AG04449 (cell line): ENCODE measurements around the gene PAX6.

ENCODE experiments used
- CTCF ChIA-PET: fragments of 350-600 bp; formaldehyde crosslinking; extraction: SDS; loops from one replicate; lab custom pipeline; 2021; ENCODE audit warnings: antibody characterized with exemption; lab: Yijun Ruan, JAX
- POLR2A ChIA-PET: fragments of 400-600, 350-600 bp; formaldehyde crosslinking; extraction: SDS; loops from one replicate; lab custom pipeline; 2020; ENCODE audit warnings: antibody characterized with exemption, inconsistent platforms; lab: Yijun Ruan, JAX
- DNase-seq: peaks from one replicate; pipeline ENCODE4 v3.0.0-alpha.2; 2010; ENCODE audit warnings: low read depth, low spot score
- H3K4me3 ChIP-seq: 2 replicates; pipeline ENCODE4 v1.5.1; 2011; ENCODE audit warnings: low read depth, mild to moderate bottlenecking, control low read depth, low read length
- CTCF ChIP-seq: IDR thresholded peaks from one replicate; pipeline ENCODE4 v1.5.1; 2011; ENCODE audit warnings: mild to moderate bottlenecking, moderate library complexity, low read length, control low read depth, inconsistent platforms; ENCODE audit not compliant: insufficient read depth; ENCODE audit errors: missing control alignments

Gene PAX6

GRCh38 chr11:31795706-31796498, 15.2 kb downstream of the PAX6 start:
- POLR2A ChIA-PET: no interaction called here
- DNase-seq: no peak
- TF ChIP-seq CTCF: no peak
- H3K4me3 ChIP-seq: no peak overlapping the region
- CTCF ChIA-PET: interaction anchor here (1.1 kb wide), 1 partner anchor 162 kb away, joined by 6 read pairs; no protein-coding TSS in a partner anchor

- POLR2A ChIA-PET: no interaction called here
- no peak for DNase-seq
- CTCF ChIA-PET: interaction anchor here (1.1 kb wide), 1 partner anchor 164 kb away, joined by 6 read pairs; no protein-coding TSS in a partner anchor
- TF ChIP-seq CTCF: no peak
- no peak overlapping the region for H3K4me3 ChIP-seq
Measured at GRCh38 chr11:31794548-31794947, 16.6 kb downstream of the PAX6 start.

- TF ChIP-seq CTCF: no peak
- no peak overlapping the region for H3K4me3 ChIP-seq
- no peak for DNase-seq
- CTCF ChIA-PET: no interaction called here
- POLR2A ChIA-PET: no interaction called here
Measured at GRCh38 chr11:31793264-31793663, 17.9 kb downstream of the PAX6 start.

GRCh38 chr11:31792456-31792855, 18.7 kb downstream of the PAX6 start:
- H3K4me3 ChIP-seq: no peak overlapping the region
- ChIA-PET POLR2A (no interaction called here), CTCF (no interaction called here)
- no peak for TF ChIP-seq CTCF
- no peak for DNase-seq

- DNase-seq: no peak
- ChIA-PET POLR2A (no interaction called here), CTCF (no interaction called here)
- TF ChIP-seq CTCF: no peak
- H3K4me3 ChIP-seq: no peak overlapping the region
Measured at GRCh38 chr11:31792036-31792435, 19.1 kb downstream of the PAX6 start.

GRCh38 chr11:31790649-31791048, 20.5 kb downstream of the PAX6 start:
- H3K4me3 ChIP-seq: no peak overlapping the region
- POLR2A ChIA-PET: no interaction called here
- CTCF ChIA-PET: no interaction called here

More at GRCh38 chr11:31790649-31791048, 20.5 kb downstream of the PAX6 start:
- DNase-seq: no peak
- no peak for TF ChIP-seq CTCF
